ENCODE results near the gene DNAAF2. TPM values are rescaled to one million over a fixed set of nuclear protein-coding genes. Genes with fewer than 3 reads are reported as not detected.

The DNAAF2 gene
- total and polyA plus RNA-seq, 4 donors: 4.4 to 12.3 (median 9.9) TPM

DNA sequence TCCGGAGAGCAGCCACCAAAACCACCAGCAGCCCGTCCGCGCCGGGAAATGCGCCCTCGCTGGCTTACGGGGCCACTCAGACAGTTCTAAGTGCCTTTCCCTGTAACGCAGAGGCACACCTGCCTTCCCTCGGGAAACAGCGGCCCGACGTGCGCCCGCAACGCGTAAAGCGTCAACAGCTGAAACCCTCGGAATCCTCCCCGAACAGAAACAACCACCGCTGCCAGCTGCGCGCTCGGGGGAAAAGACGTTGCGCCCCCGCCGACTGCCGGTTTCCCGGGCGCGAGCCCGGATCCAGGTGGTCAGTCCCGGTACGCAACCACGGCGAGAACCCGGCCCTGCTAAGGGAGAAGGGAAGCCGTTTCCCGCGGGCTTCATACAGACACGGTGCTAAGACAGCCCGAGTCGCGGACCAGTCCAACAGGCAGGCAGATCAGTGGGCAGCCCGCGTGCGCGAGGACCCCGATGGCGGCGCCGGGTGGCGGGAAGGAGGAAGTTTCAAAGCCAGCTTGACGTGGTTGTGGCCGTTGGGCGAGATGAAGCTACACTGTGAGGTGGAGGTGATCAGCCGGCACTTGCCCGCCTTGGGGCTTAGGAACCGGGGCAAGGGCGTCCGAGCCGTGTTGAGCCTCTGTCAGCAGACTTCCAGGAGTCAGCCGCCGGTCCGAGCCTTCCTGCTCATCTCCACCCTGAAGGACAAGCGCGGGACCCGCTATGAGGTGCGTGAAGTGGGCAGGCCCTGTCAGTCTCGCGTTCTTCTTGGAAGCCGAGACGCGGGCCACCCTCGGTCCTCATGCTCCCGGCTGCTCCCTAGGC is 36.4 kb downstream of the DNAAF2 start, which contains the start of gene LRR1:
TSS of gene LRR1 (plus strand) at position 456 of the 816 bp plus-strand sequence. CDS start at position 537, 81 bp downstream.
- Histone ChIP-seq H3K4me3 (peak within 1 kb of the TSS; percentile 91), H3K9ac (ENCODE audit: insufficient read depth in 1 of 2, low read length in 2 of 2) (peak within 1 kb of the TSS; percentile 92 to 98), H3K9me3 (ENCODE audit: control insufficient read depth in 4 of 4, insufficient read depth in 3 of 4, low read length in 3 of 4) (no peaks in the 10 kb centered on the region), H3K27ac (ENCODE audit: low read depth in 1 of 2, low read length in 1 of 2) (peak within 1 kb of the TSS; percentile 88 to 96), H3K27me3 (ENCODE audit: control insufficient read depth in 3 of 3, insufficient read depth in 3 of 3, low read length in 2 of 3) (no peaks in the 10 kb centered on the region), H3K4me1 (ENCODE audit: control insufficient read depth in 5 of 5, insufficient read depth in 5 of 5, low read length in 5 of 5) (peaks cover 1 to 17% (median 10%) of the 10 kb centered on the region in 5 donors), H3K36me3 (ENCODE audit: control insufficient read depth in 4 of 4, insufficient read depth in 4 of 4, low read length in 4 of 4) (peaks cover 0 to 4% (median 1%) of the 10 kb centered on the region in 4 donors)
- 0% methylated on average over 77 of the region's 77 CpGs for WGBS, 2 donors
- ATAC-seq (ENCODE audit: insufficient read depth, low FRiP score) (peak; percentile 88), DNase-seq (peak; percentile 89 to 90 (median 90))
- TF ChIP-seq, protein P1, sequence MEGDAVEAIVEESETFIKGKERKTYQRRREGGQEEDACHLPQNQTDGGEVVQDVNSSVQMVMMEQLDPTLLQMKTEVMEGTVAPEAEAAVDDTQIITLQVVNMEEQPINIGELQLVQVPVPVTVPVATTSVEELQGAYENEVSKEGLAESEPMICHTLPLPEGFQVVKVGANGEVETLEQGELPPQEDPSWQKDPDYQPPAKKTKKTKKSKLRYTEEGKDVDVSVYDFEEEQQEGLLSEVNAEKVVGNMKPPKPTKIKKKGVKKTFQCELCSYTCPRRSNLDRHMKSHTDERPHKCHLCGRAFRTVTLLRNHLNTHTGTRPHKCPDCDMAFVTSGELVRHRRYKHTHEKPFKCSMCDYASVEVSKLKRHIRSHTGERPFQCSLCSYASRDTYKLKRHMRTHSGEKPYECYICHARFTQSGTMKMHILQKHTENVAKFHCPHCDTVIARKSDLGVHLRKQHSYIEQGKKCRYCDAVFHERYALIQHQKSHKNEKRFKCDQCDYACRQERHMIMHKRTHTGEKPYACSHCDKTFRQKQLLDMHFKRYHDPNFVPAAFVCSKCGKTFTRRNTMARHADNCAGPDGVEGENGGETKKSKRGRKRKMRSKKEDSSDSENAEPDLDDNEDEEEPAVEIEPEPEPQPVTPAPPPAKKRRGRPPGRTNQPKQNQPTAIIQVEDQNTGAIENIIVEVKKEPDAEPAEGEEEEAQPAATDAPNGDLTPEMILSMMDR (IDR thresholded peaks at IDR 0.05; ENCODE audit: control extremely low read depth, extremely low read depth): no peak

DNA sequence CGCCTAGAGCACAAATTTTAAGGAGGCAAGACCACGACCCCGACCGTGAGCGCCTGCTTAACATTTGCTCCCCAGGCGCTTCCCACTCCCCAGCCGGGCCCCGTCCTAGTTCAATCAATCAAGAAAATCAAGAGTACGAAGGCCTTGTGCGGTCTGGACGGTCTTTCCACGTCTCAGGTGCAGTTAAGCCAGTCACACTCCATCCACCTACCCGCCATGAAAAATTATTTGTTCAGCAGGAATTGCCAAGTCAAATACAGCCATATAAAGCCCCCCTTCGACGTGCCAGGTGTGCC is 36.9 kb downstream of the DNAAF2 start:
- Histone ChIP-seq H3K4me3 (peak overlapping the region; percentile 91), H3K27me3 (ENCODE audit: control insufficient read depth in 3 of 3, insufficient read depth in 3 of 3, low read length in 2 of 3) (no peaks in the 10 kb centered on the region), H3K9ac (ENCODE audit: insufficient read depth in 1 of 2, low read length in 2 of 2) (peak overlapping the region; percentile 92 to 98), H3K9me3 (ENCODE audit: control insufficient read depth in 4 of 4, insufficient read depth in 3 of 4, low read length in 3 of 4) (no peaks in the 10 kb centered on the region), H3K27ac (ENCODE audit: low read depth in 1 of 2, low read length in 1 of 2) (peak overlapping the region; percentile 88 to 96), H3K4me1 (ENCODE audit: control insufficient read depth in 5 of 5, insufficient read depth in 5 of 5, low read length in 5 of 5) (peaks cover 1 to 17% (median 10%) of the 10 kb centered on the region in 5 donors), H3K36me3 (ENCODE audit: control insufficient read depth in 4 of 4, insufficient read depth in 4 of 4, low read length in 4 of 4) (peaks cover 0 to 4% (median 1%) of the 10 kb centered on the region in 4 donors)
- peak; percentile 13 for ATAC-seq (ENCODE audit: insufficient read depth, low FRiP score)
- DNase-seq: no peak
- TF ChIP-seq, protein P1 (IDR thresholded peaks at IDR 0.05; ENCODE audit: control extremely low read depth, extremely low read depth): no peak
- WGBS, 2 donors: 0 to 1% methylated on average over 15 of the region's 15 CpGs

DNA sequence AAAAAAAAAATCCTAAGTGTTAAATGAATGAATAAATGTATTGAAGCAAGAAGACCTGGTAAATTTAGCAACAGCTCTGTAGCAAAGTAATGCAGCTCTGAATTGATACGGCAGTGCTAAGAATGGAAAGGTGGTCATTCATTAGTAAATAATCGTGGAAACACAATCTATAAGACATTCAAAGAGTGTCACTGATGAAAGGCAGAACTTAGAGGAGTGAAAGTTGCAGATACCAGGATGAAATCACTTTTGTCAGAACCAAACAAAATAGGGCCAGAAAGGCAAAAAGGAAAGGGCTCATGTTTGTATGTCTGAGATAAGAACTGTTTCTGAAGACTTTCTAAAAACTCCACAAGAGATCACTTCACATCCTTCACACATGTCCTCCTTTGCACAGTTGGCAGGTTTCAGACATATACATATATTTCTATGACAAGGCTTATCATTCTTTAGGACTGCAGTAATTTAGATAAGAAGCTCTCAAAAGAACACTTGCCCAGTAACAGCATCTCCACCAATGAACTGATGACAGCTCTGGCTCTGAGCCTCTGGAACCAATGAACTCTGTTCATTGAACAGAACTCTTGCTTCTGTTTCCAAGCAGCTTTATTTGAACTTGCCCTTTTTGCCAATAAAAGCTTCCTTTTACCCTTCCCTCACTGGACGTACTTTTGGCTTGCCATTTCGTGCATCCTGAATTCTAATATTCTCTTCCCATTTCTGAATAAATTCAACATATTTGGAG is 40.5 kb downstream of the DNAAF2 start:
- Histone ChIP-seq H3K4me1 (ENCODE audit: control insufficient read depth in 5 of 5, insufficient read depth in 5 of 5, low read length in 5 of 5) (peaks cover 1 to 17% (median 10%) of the 10 kb centered on the region in 5 donors), H3K4me3 (no peak overlapping the region), H3K27me3 (ENCODE audit: control insufficient read depth in 3 of 3, insufficient read depth in 3 of 3, low read length in 2 of 3) (no peaks in the 10 kb centered on the region), H3K9ac (ENCODE audit: insufficient read depth in 1 of 2, low read length in 2 of 2) (no peak overlapping the region), H3K27ac (ENCODE audit: low read depth in 1 of 2, low read length in 1 of 2) (no peak overlapping the region), H3K36me3 (ENCODE audit: control insufficient read depth in 4 of 4, insufficient read depth in 4 of 4, low read length in 4 of 4) (no peaks in the 10 kb centered on the region), H3K9me3 (ENCODE audit: control insufficient read depth in 4 of 4, insufficient read depth in 3 of 4, low read length in 3 of 4) (no peaks in the 10 kb centered on the region)
- ATAC-seq (ENCODE audit: insufficient read depth, low FRiP score) (no peak), DNase-seq (peak; percentile 65 to 87 (median 85))
- TF ChIP-seq, protein P1 (IDR thresholded peaks at IDR 0.05; ENCODE audit: control extremely low read depth, extremely low read depth): no peak
- 18 to 25% methylated on average over 4 of the region's 4 CpGs for WGBS, 2 donors

All from lung (tissue), 12 donors.